ENCODE data around the gene DCAKD. TPM values are rescaled to one million over a fixed set of nuclear protein-coding genes. Genes with fewer than 3 reads are reported as not detected.

Gene DCAKD
- total RNA-seq, 2 experiments from 2014 or later: 11.6 to 12.2 TPM

DNA sequence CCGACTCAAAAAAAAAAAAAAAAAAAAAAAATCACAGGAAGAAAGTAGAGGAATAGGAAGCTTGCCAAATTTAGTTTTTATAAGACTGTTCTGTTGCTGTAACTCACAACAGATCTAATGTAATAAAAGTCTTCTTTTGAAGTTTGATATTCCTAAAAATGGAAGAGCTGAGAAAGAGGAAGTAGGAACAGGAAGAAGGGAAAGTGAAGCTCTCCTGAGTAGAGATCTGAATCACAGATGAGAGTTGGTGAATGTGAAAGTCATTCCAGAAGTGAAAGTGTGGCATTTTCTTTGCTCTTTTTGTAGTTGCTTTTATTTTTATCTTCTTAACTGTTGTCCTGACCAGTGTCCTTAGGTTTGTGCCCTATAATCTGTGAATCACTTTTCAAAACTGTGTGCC lies 11.8 kb upstream of the DCAKD start:
- H3K36me3 Mint-ChIP-seq (ENCODE audit: low read depth): peaks cover 18% of the 10 kb centered on the region
- Histone ChIP-seq H3K4me3 (ENCODE audit: low read length) (no peak overlapping the region), H3K9me3 (ENCODE audit: control insufficient read depth in 1 of 2, insufficient read depth in 1 of 2, low read length in 2 of 2) (no peaks in the 10 kb centered on the region), H3K36me3 (ENCODE audit: insufficient read depth, low read length) (peaks cover 20% of the 10 kb centered on the region), H3K4me1 (ENCODE audit: insufficient read depth, low read length) (peaks cover 57% of the 10 kb centered on the region), H3K27ac (ENCODE audit: low read depth in 1 of 2, low read length in 2 of 2) (no peak overlapping the region), H3K27me3 (ENCODE audit: control insufficient read depth in 1 of 2, insufficient read depth in 2 of 2, low read length in 2 of 2) (no peaks in the 10 kb centered on the region)
- ChIA-PET CTCF (interaction anchor here (0.6 to 0.7 kb wide), 2 partner anchors 133 to 853 kb away, joined by 3 to 4 read pairs; no protein-coding TSS in a partner anchor), POLR2A (no interaction called here)
- TF ChIP-seq, protein P1, sequence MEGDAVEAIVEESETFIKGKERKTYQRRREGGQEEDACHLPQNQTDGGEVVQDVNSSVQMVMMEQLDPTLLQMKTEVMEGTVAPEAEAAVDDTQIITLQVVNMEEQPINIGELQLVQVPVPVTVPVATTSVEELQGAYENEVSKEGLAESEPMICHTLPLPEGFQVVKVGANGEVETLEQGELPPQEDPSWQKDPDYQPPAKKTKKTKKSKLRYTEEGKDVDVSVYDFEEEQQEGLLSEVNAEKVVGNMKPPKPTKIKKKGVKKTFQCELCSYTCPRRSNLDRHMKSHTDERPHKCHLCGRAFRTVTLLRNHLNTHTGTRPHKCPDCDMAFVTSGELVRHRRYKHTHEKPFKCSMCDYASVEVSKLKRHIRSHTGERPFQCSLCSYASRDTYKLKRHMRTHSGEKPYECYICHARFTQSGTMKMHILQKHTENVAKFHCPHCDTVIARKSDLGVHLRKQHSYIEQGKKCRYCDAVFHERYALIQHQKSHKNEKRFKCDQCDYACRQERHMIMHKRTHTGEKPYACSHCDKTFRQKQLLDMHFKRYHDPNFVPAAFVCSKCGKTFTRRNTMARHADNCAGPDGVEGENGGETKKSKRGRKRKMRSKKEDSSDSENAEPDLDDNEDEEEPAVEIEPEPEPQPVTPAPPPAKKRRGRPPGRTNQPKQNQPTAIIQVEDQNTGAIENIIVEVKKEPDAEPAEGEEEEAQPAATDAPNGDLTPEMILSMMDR (IDR thresholded peaks at IDR 0.05): no peak
- H3K9me3 Mint-ChIP-seq: no peaks in the 10 kb centered on the region
- peaks cover 68% of the 10 kb centered on the region for H3K4me1 Mint-ChIP-seq (ENCODE audit: low read depth)
- intact Hi-C loops (cut with DNase I, micrococcal nuclease): loop anchor here in 1 of 2 experiments (2.0 to 5.0 kb wide), 4 partner anchors 14 to 254 kb away; partner anchors contain the start of genes HEXIM1, HEXIM2 and MAP3K14
- ATAC-seq (ENCODE audit: poor library complexity): no peak
- no peaks in the 10 kb centered on the region for H3K27me3 Mint-ChIP-seq
- no peak for DNase-seq
- H3K4me3 Mint-ChIP-seq: peak overlapping the region; percentile 48
- H3K27ac Mint-ChIP-seq: no peak overlapping the region

DNA sequence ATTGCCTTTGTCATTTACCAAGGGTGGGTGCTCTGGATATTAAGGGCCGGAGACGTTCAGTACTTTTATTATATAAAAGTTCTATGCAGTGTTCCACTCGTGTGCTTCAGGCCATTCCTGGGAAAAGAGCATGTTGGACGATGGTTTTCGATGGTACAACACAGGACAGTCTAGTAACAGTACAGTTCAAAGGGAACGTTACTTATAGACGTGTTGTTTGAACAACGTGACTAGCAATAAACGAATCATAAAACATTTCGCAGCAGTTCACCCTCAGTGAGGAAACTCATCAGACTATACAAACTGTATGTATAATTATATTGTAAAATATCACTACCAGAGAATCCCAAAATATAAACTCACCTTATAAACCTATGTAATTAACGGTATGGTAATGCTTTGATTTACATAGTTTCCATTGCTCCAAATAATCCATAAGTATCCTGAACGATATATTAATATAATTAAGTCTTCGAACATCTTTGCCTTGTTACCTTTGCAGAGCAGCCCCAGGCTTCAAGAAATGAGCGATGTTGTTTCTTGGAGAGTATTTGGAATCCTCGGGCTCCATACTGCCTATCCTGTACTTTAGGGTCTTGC lies 10.3 kb upstream of the DCAKD start:
- peak overlapping the region; percentile 100 for H3K4me3 Mint-ChIP-seq
- ATAC-seq (ENCODE audit: poor library complexity) (no peak), DNase-seq (no peak)
- ChIA-PET POLR2A (interaction anchor here (0.9 to 2.8 kb wide), 20 partner anchors 8 to 372 kb away, joined by 3 to 87 read pairs (median 5); partner anchors contain the start of genes ACBD4, CCDC43, DCAKD and EFTUD2), CTCF (interaction anchor here (1.0 to 1.3 kb wide), 3 partner anchors 11 to 74 kb away, joined by 5 to 6 read pairs (median 5); partner anchors contain the start of gene ACBD4)
- peak overlapping the region; percentile 92 for H3K27ac Mint-ChIP-seq
- no peaks in the 10 kb centered on the region for H3K27me3 ChIP-seq (ENCODE audit: control insufficient read depth in 1 of 2, insufficient read depth in 2 of 2, low read length in 2 of 2)
- TF ChIP-seq, protein P1 (IDR thresholded peaks at IDR 0.05): no peak
- H3K4me1 Mint-ChIP-seq (ENCODE audit: low read depth): peaks cover 55% of the 10 kb centered on the region
- H3K36me3 ChIP-seq (ENCODE audit: insufficient read depth, low read length): peaks cover 9% of the 10 kb centered on the region
- H3K27ac ChIP-seq (ENCODE audit: low read depth in 1 of 2, low read length in 2 of 2): peak overlapping the region; percentile 80 to 87
- H3K36me3 Mint-ChIP-seq (ENCODE audit: low read depth): peaks cover 9% of the 10 kb centered on the region
- intact Hi-C loops (cut with DNase I, micrococcal nuclease): loop anchor here (1.0 to 5.0 kb wide), 6 partner anchors 10 to 256 kb away; partner anchors contain the start of genes DCAKD (in 1 of the 2), EFTUD2 (in 1 of the 2), HEXIM1 (in 1 of the 2) and HEXIM2 (in 1 of the 2)
- H3K9me3 ChIP-seq (ENCODE audit: control insufficient read depth in 1 of 2, insufficient read depth in 1 of 2, low read length in 2 of 2): no peaks in the 10 kb centered on the region
- peaks cover 55% of the 10 kb centered on the region for H3K4me1 ChIP-seq (ENCODE audit: insufficient read depth, low read length)
- H3K27me3 Mint-ChIP-seq: no peaks in the 10 kb centered on the region
- H3K9me3 Mint-ChIP-seq: no peaks in the 10 kb centered on the region
- peak overlapping the region; percentile 72 for H3K4me3 ChIP-seq (ENCODE audit: low read length)

DNA sequence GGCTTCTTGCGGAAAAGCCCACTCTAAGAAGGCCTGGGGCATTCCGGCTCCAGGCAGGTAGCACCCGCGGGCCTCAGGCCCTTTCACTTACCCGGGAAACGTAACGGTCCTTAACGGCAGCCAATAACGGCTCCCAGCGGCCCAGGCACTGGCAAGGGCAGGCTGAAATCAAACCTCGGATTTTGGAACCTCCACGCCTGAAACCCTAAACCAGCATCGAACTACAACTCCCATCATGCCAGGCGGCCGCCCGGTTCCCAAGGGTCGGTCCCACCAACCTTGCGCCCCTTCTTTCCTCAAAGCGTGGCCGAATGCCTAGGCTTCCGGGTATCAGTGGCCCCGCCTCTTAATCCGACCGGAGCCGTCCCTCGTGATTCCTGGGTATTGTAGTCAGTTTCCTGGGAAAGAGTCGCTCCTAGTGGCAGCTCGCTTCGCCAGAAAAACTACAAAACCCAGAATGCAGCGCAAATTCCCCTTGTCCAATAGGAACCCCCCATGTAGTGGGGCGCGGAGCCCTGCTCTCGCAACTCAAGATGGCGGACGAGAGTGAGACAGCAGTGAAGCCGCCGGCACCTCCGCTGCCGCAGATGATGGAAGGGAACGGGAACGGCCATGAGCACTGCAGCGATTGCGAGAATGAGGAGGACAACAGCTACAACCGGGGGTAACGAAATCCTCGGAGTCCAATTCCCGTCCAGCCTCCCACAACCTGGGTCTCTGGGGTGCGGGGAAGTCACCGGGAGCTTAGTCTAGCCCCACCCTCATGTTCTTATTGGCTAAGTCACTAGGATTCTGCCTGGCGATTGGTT lies 9.6 kb upstream of the DCAKD start, which contains the start of gene NMT1:
NMT1 (plus strand) TSS at position 521 of the 809 bp plus-strand sequence; CDS start at position 534, 13 bp downstream.
- DNase-seq (peak; percentile 87 to 99 (median 92)), ATAC-seq (ENCODE audit: poor library complexity) (peak; percentile 89)
- Mint-ChIP-seq H3K27ac (peak within 1 kb of the TSS; percentile 92), H3K4me1 (ENCODE audit: low read depth) (peaks cover 55% of the 10 kb centered on the region), H3K4me3 (peak within 1 kb of the TSS; percentile 100), H3K36me3 (ENCODE audit: low read depth) (peaks cover 9% of the 10 kb centered on the region), H3K9me3 (no peaks in the 10 kb centered on the region), H3K27me3 (no peaks in the 10 kb centered on the region)
- TF ChIP-seq, protein P1 (IDR thresholded peaks at IDR 0.05): no peak
- peak within 1 kb of the TSS; percentile 80 to 87 for H3K27ac ChIP-seq (ENCODE audit: low read depth in 1 of 2, low read length in 2 of 2)
- intact Hi-C loops (cut with DNase I, micrococcal nuclease): loop anchor here (1.0 to 5.0 kb wide), 6 partner anchors 9 to 256 kb away; partner anchors contain the start of genes DCAKD (in 1 of the 2), EFTUD2 (in 1 of the 2), HEXIM1 (in 1 of the 2) and HEXIM2 (in 1 of the 2)
- H3K27me3 ChIP-seq (ENCODE audit: control insufficient read depth in 1 of 2, insufficient read depth in 2 of 2, low read length in 2 of 2): no peaks in the 10 kb centered on the region
- POLR2A ChIA-PET: interaction anchor here (0.9 to 2.8 kb wide), 20 partner anchors 9 to 371 kb away, joined by 3 to 87 read pairs (median 5); partner anchors contain the start of genes ACBD4, CCDC43, DCAKD and EFTUD2
- CTCF ChIA-PET: interaction anchor here (1.0 to 1.3 kb wide), 3 partner anchors 10 to 74 kb away, joined by 5 to 6 read pairs (median 5); partner anchors contain the start of gene ACBD4
- peaks cover 9% of the 10 kb centered on the region for H3K36me3 ChIP-seq (ENCODE audit: insufficient read depth, low read length)
- H3K4me1 ChIP-seq (ENCODE audit: insufficient read depth, low read length): peaks cover 50% of the 10 kb centered on the region
- peak within 1 kb of the TSS; percentile 72 for H3K4me3 ChIP-seq (ENCODE audit: low read length)
- no peaks in the 10 kb centered on the region for H3K9me3 ChIP-seq (ENCODE audit: control insufficient read depth in 1 of 2, insufficient read depth in 1 of 2, low read length in 2 of 2)

Data from CD4-positive, alpha-beta T cell (primary cell).